Measurements from ENCODE around the gene TSPAN11. TPM values are rescaled to one million over a fixed set of nuclear protein-coding genes. Genes with fewer than 3 reads are reported as not detected.

Gene TSPAN11
- total and polyA plus RNA-seq, 5 donors: 2.8 to 4.9 (median 4.0) TPM

DNA sequence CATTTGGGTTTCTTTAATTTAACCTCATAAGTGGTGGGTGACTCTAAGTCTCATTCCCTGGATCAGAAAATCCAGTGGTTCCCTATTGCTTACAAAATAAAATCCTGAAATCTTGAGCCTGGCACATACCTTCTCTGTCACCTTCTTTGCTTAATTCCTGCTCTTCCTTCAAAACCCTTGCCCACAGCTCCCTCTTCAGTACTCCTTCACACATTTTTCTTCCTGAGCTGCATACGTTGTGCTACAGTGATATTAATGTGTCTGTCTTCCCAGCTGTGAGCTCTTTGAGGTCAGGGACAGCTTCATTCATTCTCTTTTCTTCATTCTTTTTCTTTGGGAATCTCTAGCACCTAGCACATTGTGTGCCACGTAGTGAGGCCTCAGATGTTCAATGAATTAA is 9.5 kb downstream of the TSPAN11 start:
- no peak for ATAC-seq
- Histone ChIP-seq H3K27ac (ENCODE audit: low read length) (no peak overlapping the region), H3K27me3 (ENCODE audit: control insufficient read depth, insufficient read depth) (no peaks in the 10 kb centered on the region), H3K9me3 (ENCODE audit: control insufficient read depth, low read length) (no peaks in the 10 kb centered on the region), H3K4me1 (ENCODE audit: control insufficient read depth, insufficient read depth, low read length) (no peaks in the 10 kb centered on the region), H3K4me3 (ENCODE audit: low read length) (no peak overlapping the region)
- DNase-seq: no peak
- intact Hi-C loops (cut with DNase I): no loop called here
- WGBS: 44% methylated on average over 2 of the region's 2 CpGs

DNA sequence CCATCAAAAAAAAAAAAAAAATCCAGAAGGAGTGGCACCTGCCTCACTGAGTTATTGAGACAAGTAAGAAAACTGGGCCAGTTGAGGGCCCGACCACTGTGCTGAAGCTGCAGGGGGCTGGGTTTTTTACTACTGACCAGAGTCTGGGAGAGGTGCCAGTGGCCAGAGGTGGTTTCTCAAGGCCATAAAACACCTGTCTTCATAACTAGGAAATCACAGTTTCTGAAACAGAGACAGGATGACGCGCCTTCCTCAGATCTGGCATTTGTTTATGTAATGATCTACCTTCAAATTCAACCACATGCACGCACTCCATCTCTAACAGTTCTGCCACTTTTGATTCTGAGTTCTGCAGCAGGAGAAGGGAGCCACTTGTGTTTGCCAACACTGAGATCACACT is 12.7 kb downstream of the TSPAN11 start:
- Histone ChIP-seq H3K27ac (ENCODE audit: low read length) (no peak overlapping the region), H3K4me1 (ENCODE audit: control insufficient read depth, insufficient read depth, low read length) (no peaks in the 10 kb centered on the region), H3K9me3 (ENCODE audit: control insufficient read depth, low read length) (no peaks in the 10 kb centered on the region), H3K27me3 (ENCODE audit: control insufficient read depth, insufficient read depth) (no peaks in the 10 kb centered on the region), H3K4me3 (ENCODE audit: low read length) (no peak overlapping the region)
- intact Hi-C loops (cut with DNase I): no loop called here
- WGBS: 94% methylated on average over 4 of the region's 4 CpGs
- DNase-seq: no peak
- no peak for ATAC-seq

DNA sequence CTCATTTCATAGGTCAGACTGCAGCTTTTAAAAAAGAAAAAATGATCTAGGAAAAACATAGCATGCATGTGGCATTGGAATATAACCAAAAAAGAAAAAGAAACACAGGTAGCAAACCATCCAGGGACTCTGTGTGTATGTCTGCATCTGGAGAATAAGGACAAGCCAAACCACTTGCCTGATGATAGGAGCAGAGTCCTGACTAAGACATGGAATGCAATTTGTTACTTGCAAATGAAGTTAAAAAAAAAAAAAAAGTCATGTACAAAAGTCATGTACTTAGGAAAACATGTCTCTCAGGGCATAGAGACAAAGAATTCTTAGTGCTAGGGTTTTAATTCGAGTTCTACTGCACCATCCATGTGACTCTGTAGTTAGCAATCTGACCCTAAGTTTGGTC is 15.9 kb downstream of the TSPAN11 start:
- DNase-seq: no peak
- ATAC-seq: no peak
- intact Hi-C loops (cut with DNase I): no loop called here

DNA sequence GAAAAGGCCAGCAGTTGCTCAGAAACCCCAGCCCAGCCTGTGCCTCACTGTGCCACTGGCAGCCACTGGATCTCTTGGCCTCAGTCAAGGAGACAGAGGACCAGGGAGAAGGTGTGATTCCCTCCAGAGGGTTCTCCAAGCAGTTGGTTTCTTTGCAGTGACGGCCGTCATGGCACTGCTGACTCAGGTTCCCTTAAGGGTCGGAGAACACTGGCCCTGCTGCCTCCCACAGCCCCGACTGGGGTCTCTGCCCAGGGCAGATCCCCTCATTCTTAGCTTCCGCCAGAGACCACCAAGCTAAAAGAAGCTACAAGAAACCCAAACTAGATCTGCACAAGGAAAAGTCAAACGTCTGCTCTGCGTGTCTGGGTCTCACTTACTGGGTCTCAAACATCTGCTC is 16.4 kb downstream of the TSPAN11 start:
- DNase-seq (no peak), ATAC-seq (no peak)
- Histone ChIP-seq H3K9me3 (ENCODE audit: control insufficient read depth, low read length) (no peaks in the 10 kb centered on the region), H3K4me3 (ENCODE audit: low read length) (no peak overlapping the region), H3K27me3 (ENCODE audit: control insufficient read depth, insufficient read depth) (no peaks in the 10 kb centered on the region), H3K27ac (ENCODE audit: low read length) (no peak overlapping the region), H3K4me1 (ENCODE audit: control insufficient read depth, insufficient read depth, low read length) (no peaks in the 10 kb centered on the region)
- 81% methylated on average over 7 of the region's 7 CpGs for WGBS
- intact Hi-C loops (cut with DNase I): no loop called here

More for the DNA sequence above, 15.9 kb downstream of the TSPAN11 start:
- H3K4me1 ChIP-seq (ENCODE audit: control insufficient read depth, insufficient read depth, low read length): no peaks in the 10 kb centered on the region
- no peak overlapping the region for H3K27ac ChIP-seq (ENCODE audit: low read length)
- no peak overlapping the region for H3K4me3 ChIP-seq (ENCODE audit: low read length)
- 69% methylated on average over 1 of the region's 1 CpG for WGBS
- no peaks in the 10 kb centered on the region for H3K9me3 ChIP-seq (ENCODE audit: control insufficient read depth, low read length)
- no peaks in the 10 kb centered on the region for H3K27me3 ChIP-seq (ENCODE audit: control insufficient read depth, insufficient read depth)

DNA sequence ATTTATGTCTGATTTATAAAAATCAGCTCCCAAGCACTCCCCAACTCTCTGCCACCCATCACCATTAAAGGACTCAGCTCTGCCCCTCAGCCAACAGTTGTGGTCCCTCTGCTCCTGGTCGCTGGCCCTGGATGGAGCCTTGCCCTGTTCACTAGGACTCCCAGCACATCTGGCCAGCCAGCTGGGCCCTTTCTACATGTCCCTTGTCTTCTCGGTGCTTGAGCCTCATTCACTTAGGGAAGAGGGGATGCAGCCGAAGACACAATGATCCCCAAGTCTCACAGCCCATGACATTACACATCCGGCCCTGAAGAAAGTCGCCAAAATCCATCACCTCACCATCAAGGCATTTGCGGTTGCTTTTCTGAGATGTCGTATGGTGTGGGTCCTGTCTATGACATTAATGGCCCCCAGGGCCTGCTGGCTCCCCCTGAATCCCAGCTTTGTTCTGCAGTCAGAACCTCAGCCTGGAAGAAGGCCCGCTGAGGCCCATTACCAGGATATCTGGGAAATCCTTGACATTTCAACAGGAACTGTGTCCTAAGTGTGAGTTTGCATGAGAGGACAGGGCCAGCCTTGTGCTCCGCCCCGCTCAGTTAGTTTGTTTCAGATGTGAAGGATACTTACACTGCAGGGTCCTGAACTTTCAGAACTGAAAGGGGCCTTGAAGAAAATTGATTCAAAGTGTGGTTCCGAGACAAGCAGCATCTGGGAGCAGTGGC is 19.1 kb downstream of the TSPAN11 start:
- Histone ChIP-seq H3K27ac (ENCODE audit: low read length) (no peak overlapping the region), H3K27me3 (ENCODE audit: control insufficient read depth, insufficient read depth) (no peaks in the 10 kb centered on the region), H3K9me3 (ENCODE audit: control insufficient read depth, low read length) (no peaks in the 10 kb centered on the region), H3K4me3 (ENCODE audit: low read length) (no peak overlapping the region), H3K4me1 (ENCODE audit: control insufficient read depth, insufficient read depth, low read length) (no peaks in the 10 kb centered on the region)
- WGBS: 84% methylated on average over 11 of the region's 11 CpGs
- intact Hi-C loops (cut with DNase I): no loop called here
- no peak for DNase-seq
- peak; percentile 41 to 48 for ATAC-seq

DNA sequence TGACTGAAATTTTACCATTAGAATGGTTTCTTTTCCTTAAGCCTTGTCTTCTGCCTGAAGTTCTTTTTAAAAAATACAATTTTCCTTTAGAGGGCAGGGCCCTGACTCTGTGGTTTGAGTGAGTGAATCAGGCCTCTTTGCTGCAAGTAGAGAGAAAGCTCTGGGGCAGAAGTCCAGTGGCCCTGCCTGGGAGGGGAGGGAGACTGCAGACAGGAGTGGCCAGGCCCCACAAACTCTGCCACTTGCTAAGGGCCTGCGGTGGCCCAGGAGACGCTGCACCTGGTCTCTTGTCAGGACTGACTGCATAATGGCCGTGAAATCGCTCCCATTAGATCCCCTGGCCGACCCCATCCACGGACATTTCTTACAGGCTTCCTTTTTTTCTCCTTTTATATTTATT is 25.5 kb downstream of the TSPAN11 start:
- intact Hi-C loops (cut with DNase I): no loop called here
- Histone ChIP-seq H3K27me3 (ENCODE audit: control insufficient read depth, insufficient read depth) (no peaks in the 10 kb centered on the region), H3K27ac (ENCODE audit: low read length) (no peak overlapping the region), H3K4me1 (ENCODE audit: control insufficient read depth, insufficient read depth, low read length) (no peaks in the 10 kb centered on the region), H3K4me3 (ENCODE audit: low read length) (no peak overlapping the region), H3K9me3 (ENCODE audit: control insufficient read depth, low read length) (no peaks in the 10 kb centered on the region)
- ATAC-seq (no peak), DNase-seq (no peak)
- whole genome bisulfite sequencing: 83% methylated on average over 6 of the region's 6 CpGs

DNA sequence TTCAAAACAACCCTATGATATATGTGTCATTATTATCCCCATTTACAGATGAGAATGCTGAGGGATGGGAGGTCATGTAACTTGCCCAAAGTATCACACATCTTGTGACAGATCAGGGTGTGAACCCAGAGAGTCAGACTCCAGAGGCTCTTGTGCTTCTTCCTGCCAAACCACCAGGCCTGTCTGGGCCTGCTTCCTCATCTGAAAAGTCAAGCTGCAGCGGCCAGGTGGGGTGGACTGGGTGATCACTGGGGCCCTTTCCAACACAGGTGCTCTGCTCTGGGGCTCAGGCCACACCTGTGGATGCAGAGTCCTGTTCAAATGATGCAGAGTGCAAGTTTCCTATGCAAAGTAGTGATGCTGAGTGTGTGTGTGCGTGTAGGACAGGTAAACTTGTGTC is 26.7 kb downstream of the TSPAN11 start:
- Histone ChIP-seq H3K27ac (ENCODE audit: low read length) (no peak overlapping the region), H3K9me3 (ENCODE audit: control insufficient read depth, low read length) (no peaks in the 10 kb centered on the region), H3K27me3 (ENCODE audit: control insufficient read depth, insufficient read depth) (no peaks in the 10 kb centered on the region), H3K4me3 (ENCODE audit: low read length) (no peak overlapping the region), H3K4me1 (ENCODE audit: control insufficient read depth, insufficient read depth, low read length) (no peaks in the 10 kb centered on the region)
- ATAC-seq: no peak
- 89% methylated on average over 2 of the region's 2 CpGs for WGBS
- no peak for DNase-seq
- intact Hi-C loops (cut with DNase I): no loop called here

DNA sequence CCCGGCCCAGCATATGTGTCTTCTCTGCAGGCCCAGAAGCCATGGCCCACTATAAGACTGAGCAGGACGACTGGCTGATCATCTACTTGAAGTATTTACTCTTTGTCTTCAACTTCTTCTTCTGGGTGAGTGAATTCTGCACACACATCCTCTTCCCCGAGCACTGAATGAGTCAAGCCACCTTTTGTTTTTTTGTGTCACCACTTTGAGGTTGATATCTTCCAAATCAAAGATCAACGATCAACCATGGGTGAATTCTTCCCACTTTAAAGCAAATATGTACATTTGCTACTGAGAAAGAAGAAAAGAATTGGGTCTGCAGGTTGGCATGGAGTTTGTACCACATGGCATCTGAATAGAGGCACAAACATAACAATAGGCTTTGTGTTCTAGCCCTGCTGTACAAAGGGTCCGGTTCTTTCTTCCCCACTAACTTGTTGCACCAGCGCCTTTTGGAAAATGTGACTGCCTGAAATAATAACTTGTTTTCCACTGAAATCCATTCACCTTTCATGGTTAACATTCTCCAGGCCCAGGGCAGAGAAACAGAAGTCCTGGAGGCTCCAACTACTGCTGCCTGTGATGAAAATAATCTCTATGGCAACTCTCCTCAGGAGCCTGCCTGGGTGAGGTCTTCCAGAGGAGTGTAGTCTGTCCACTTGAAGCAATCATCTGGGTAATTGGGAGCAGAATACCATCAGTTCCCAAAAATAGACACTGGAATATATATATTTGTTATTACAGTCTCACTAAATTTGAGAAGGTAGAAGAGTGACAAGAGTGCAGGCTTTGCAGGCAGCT is 27.6 kb downstream of the TSPAN11 start:
- ATAC-seq: peak in 1 of 2 donors; percentile 71
- Histone ChIP-seq H3K4me1 (ENCODE audit: control insufficient read depth, insufficient read depth, low read length) (no peaks in the 10 kb centered on the region), H3K27me3 (ENCODE audit: control insufficient read depth, insufficient read depth) (no peaks in the 10 kb centered on the region), H3K9me3 (ENCODE audit: control insufficient read depth, low read length) (no peaks in the 10 kb centered on the region), H3K4me3 (ENCODE audit: low read length) (no peak overlapping the region), H3K27ac (ENCODE audit: low read length) (no peak overlapping the region)
- WGBS: 81% methylated on average over 6 of the region's 6 CpGs
- no peak for DNase-seq
- intact Hi-C loops (cut with DNase I): no loop called here

DNA sequence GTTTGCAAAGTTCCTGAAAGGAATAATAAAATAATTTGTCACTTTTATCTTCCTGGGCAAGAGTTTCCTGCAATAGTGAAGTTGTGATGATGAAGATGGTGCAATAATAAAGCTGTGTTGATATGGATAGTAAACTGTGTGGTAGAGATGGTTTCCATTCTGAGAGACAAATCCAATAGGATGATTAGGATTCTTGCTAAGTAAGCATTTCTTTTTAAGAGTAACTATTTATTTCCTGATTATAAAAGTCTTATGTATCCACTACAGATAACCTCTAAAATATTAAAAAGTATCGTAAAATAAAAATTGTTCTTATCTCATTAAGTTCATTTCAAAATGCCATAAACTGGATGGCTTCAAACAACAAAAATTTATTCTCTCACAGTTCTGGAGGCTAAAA is 28.7 kb downstream of the TSPAN11 start:
- H3K27me3 ChIP-seq (ENCODE audit: control insufficient read depth, insufficient read depth): no peaks in the 10 kb centered on the region
- H3K27ac ChIP-seq (ENCODE audit: low read length): no peak overlapping the region
- ATAC-seq (no peak), DNase-seq (no peak)
- no peaks in the 10 kb centered on the region for H3K9me3 ChIP-seq (ENCODE audit: control insufficient read depth, low read length)
- no peaks in the 10 kb centered on the region for H3K4me1 ChIP-seq (ENCODE audit: control insufficient read depth, insufficient read depth, low read length)
- 97% methylated on average over 1 of the region's 1 CpG for WGBS
- intact Hi-C loops (cut with DNase I): no loop called here
- H3K4me3 ChIP-seq (ENCODE audit: low read length): no peak overlapping the region

DNA sequence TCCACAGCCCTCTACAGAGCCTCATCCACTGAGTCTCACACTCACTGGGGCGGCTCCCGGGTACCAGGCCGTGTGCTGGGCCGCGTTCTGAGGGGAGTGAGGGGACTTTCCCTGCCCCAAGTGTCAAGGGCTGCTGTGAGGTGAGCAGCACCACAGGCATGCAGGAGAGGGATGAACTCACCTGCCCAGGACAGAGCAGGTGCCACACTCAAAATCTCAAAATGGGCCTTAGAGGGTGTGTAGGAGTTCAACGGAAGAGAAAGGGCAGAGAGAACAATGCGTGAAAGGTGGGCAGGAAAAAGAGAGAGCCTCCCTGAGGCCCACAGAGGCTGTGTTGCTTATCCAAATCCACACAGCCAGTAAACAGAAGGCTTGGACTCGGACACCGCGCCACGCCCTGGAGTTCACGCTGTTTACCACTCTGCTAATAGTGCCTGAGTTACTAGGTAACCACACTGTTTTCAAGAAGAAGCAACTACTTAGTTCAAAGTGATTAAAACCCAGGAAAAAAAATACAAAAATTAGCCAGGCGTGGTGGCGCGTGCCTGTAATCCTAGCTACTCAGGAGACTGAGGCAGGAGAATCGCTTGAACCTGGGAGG is 32.7 kb downstream of the TSPAN11 start:
- DNase-seq: no peak
- 96% methylated on average over 16 of the region's 16 CpGs for WGBS
- intact Hi-C loops (cut with DNase I): no loop called here
- H3K4me3 ChIP-seq (ENCODE audit: low read length): no peak overlapping the region
- H3K4me1 ChIP-seq (ENCODE audit: control insufficient read depth, insufficient read depth, low read length): no peaks in the 10 kb centered on the region
- no peak overlapping the region for H3K27ac ChIP-seq (ENCODE audit: low read length)
- no peaks in the 10 kb centered on the region for H3K27me3 ChIP-seq (ENCODE audit: control insufficient read depth, insufficient read depth)
- H3K9me3 ChIP-seq (ENCODE audit: control insufficient read depth, low read length): no peaks in the 10 kb centered on the region
- ATAC-seq: peak in 1 of 2 donors; percentile 13

DNA sequence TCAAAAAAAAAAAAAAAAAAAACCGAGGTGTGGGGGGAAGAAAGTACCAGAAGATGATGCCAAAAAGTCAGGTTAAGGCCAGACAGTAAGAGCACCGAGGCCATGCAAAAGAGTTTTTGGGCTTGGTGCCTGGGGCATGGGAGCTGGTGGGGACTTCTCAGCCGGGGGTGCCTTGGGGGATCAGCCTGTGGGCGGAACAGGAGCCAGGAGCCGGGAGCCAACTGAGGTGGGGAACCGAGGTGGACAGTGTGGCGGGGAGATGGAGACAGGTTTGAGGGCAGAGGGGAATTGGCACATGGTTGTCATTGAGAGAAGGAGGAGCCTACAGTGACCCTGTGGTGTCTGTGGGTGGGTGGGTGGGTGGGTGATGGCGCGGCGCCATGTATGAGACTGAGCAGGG is 33.2 kb downstream of the TSPAN11 start:
- ATAC-seq (no peak), DNase-seq (no peak)
- no peak overlapping the region for H3K27ac ChIP-seq (ENCODE audit: low read length)
- intact Hi-C loops (cut with DNase I): no loop called here
- H3K27me3 ChIP-seq (ENCODE audit: control insufficient read depth, insufficient read depth): no peaks in the 10 kb centered on the region
- no peak overlapping the region for H3K4me3 ChIP-seq (ENCODE audit: low read length)
- WGBS: 82% methylated on average over 10 of the region's 10 CpGs
- H3K9me3 ChIP-seq (ENCODE audit: control insufficient read depth, low read length): no peaks in the 10 kb centered on the region
- H3K4me1 ChIP-seq (ENCODE audit: control insufficient read depth, insufficient read depth, low read length): no peaks in the 10 kb centered on the region

Measured in right cardiac atrium (tissue), 5 donors.